ENCODE results near the gene LCMT2. TPM values are rescaled to one million over a fixed set of nuclear protein-coding genes. Genes with fewer than 3 reads are reported as not detected.

LCMT2 gene
- total and polyA plus RNA-seq, 2 of the 8 experiments (the other 6 are each of a cell fraction or from before 2014, with no cell fraction given): 11.2 to 11.9 TPM

DNA sequence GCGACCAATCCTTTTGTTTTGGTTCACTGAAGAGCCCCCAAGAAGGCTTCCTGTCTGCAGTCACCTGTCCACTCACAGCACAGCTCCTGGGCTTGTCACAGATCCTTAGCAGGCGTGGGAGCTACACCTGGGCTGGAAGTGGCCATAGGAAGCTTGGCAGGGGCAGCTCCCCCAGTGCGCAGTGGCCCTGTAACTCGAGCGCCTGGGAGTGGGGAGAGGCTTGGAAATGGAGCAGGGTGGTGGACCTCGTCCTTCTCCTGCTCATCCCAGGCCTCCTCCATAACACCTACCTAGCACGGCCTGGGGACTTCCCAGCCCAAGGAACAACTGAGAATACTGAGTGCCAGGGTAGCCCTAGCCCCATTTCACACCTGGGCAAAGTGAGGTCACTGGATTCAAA, 44.3 kb downstream of the LCMT2 start:
- no peak overlapping the region for H4K91ac ChIP-seq (replicated peaks; ENCODE audit: insufficient read length, low read length)
- H3K23me2 ChIP-seq (ENCODE audit: low read depth, low read length): 0 out of 2 replicates have a peak, but pooled peaks cover 1% of the 10 kb centered on the region
- no peak overlapping the region for H3K4me3 ChIP-seq (ENCODE audit: extremely low read depth in 1 of 4, insufficient read depth in 2 of 4, low read depth in 3 of 4, low read length in 4 of 4)
- H2AK5ac ChIP-seq (ENCODE audit: low read depth, low read length): no peak overlapping the region
- no peaks in the 10 kb centered on the region for H3K79me1 ChIP-seq (ENCODE audit: low read depth, low read length)
- DNase-seq (ENCODE audit: low read depth in 1 of 2, low spot score in 2 of 2) (no peak), FAIRE-seq (no peak)
- H2BK15ac ChIP-seq (ENCODE audit: low read length): no peak overlapping the region
- no peak overlapping the region for H4K5ac ChIP-seq (ENCODE audit: insufficient read length, low read depth, low read length)
- no peaks in the 10 kb centered on the region for H3K27me3 ChIP-seq (replicated peaks in 1 of 4; ENCODE audit: control insufficient read depth in 3 of 4, extremely low read depth in 1 of 4, insufficient read depth in 3 of 4, low read length in 3 of 4)
- WGBS, 2 experiments (ENCODE audit: extremely low coverage in 1 of 2, insufficient coverage in 1 of 2, insufficient read length in 1 of 2, insufficient replicate concordance in 2 of 2, low coverage in 1 of 2, low lambda C conversion rate in 2 of 2, missing lambda C conversion rate in 1 of 2): 62% methylated on average over 7 of the region's 7 CpGs; no CpG with 5 or more reads in 1 of the 2 experiments
- H3K4ac ChIP-seq (replicated peaks; ENCODE audit: insufficient read length, low read depth, low read length): no peak overlapping the region
- no peak overlapping the region for H3K27ac ChIP-seq (ENCODE audit: low read depth, low read length)
- no peaks in the 10 kb centered on the region for H3K36me3 ChIP-seq (ENCODE audit: control insufficient read depth in 2 of 4, insufficient read depth in 4 of 4, low read length in 3 of 4)
- no peak overlapping the region for H2BK120ac ChIP-seq (replicated peaks; ENCODE audit: low read depth, low read length)
- no peak overlapping the region for H2AFZ ChIP-seq (ENCODE audit: low read length)
- no peak overlapping the region for H4K8ac ChIP-seq (ENCODE audit: extremely low read depth, insufficient read depth, low read length)
- CTCF ChIA-PET (ENCODE audit: partially characterized antibody): interaction anchor here (0.5 to 7.3 kb wide), 46 partner anchors 10 to 1883 kb away, joined by 3 to 178 read pairs (median 6); partner anchors contain the start of genes CCNDBP1, EPB42, TGM5 and TGM7
- H2BK12ac ChIP-seq (ENCODE audit: low read depth, low read length): no peak overlapping the region
- no peaks in the 10 kb centered on the region for H3K9me3 ChIP-seq (ENCODE audit: insufficient read depth in 2 of 2, low read depth in 1 of 2, low read length in 1 of 2)
- no peak overlapping the region for H2BK5ac ChIP-seq (ENCODE audit: low read depth, low read length)
- no peaks in the 10 kb centered on the region for H3K79me2 ChIP-seq (ENCODE audit: control insufficient read depth in 1 of 2, insufficient read depth in 2 of 2, low read length in 2 of 2)
- no peak overlapping the region for H3K23ac ChIP-seq (ENCODE audit: insufficient read length)
- H3K14ac ChIP-seq (ENCODE audit: insufficient read length): no peak overlapping the region
- no peak overlapping the region for H3K4me2 ChIP-seq (ENCODE audit: insufficient read depth in 1 of 2, low read depth in 2 of 2, low read length in 2 of 2)
- H3K18ac ChIP-seq (ENCODE audit: extremely low read depth, low read length): no peak overlapping the region
- H3K4me1 ChIP-seq (replicated peaks in 1 of 4; ENCODE audit: control insufficient read depth in 3 of 4, insufficient read depth in 4 of 4, low read length in 3 of 4): no peaks in the 10 kb centered on the region
- H3K9ac ChIP-seq (replicated peaks in 1 of 4; ENCODE audit: extremely low read depth in 1 of 4, low read depth in 3 of 4, low read length in 3 of 4): no peak overlapping the region
- H2BK20ac ChIP-seq (ENCODE audit: low read length): no peak overlapping the region
- H4K20me1 ChIP-seq (replicated peaks in 1 of 2; ENCODE audit: control insufficient read depth in 1 of 2, insufficient read depth in 2 of 2, low read length in 2 of 2): no peaks in the 10 kb centered on the region
- POLR2A ChIA-PET (ENCODE audit: partially characterized antibody): interaction anchor here (1.4 kb wide), 1 partner anchor 30 kb away, joined by 3 read pairs; no protein-coding TSS in a partner anchor
- no peak overlapping the region for H3K56ac ChIP-seq (replicated peaks; ENCODE audit: insufficient read length, low read depth, low read length)
- TF ChIP-seq RFX5 (IDR thresholded peaks at IDR 0.05; ENCODE audit: borderline replicate concordance, low read depth, low read length) (no peak), CHD1 (IDR thresholded peaks at IDR 0.05; ENCODE audit: low read depth, low read length) (no peak)
- TF ChIP-seq, protein P1, sequence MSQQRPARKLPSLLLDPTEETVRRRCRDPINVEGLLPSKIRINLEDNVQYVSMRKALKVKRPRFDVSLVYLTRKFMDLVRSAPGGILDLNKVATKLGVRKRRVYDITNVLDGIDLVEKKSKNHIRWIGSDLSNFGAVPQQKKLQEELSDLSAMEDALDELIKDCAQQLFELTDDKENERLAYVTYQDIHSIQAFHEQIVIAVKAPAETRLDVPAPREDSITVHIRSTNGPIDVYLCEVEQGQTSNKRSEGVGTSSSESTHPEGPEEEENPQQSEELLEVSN (IDR thresholded peaks at IDR 0.05): no peak

Data from H1 (cell line).